Measurements from ENCODE around the gene TMEM9. TPM values are rescaled to one million over a fixed set of nuclear protein-coding genes. Genes with fewer than 3 reads are reported as not detected.

Gene TMEM9
- total RNA-seq, 1 experiment from 2014 or later = 50.2 TPM

GRCh38 chr1:201128476-201128875, 25.8 kb downstream of the TMEM9 start:
- Histone ChIP-seq H3K4me1 (ENCODE audit: control insufficient read depth, insufficient read depth, low read length) (peaks cover 5% of the 10 kb centered on the region), H3K27ac (ENCODE audit: low read length) (no peak overlapping the region), H3K4me3 (ENCODE audit: low read depth in 2 of 2, low read length in 2 of 2) (no peak overlapping the region), H3K9me3 (ENCODE audit: control insufficient read depth, insufficient read depth, low read depth, low read length) (no peaks in the 10 kb centered on the region), H3K36me3 (ENCODE audit: control insufficient read depth, insufficient read depth, low read length) (no peaks in the 10 kb centered on the region), H3K27me3 (ENCODE audit: control insufficient read depth, insufficient read depth, low read length) (peaks cover 3% of the 10 kb centered on the region; the same call in 1 of the 2 replicates)
- ChIA-PET CTCF (interaction anchor here (1.0 kb wide), 1 partner anchor 9 kb away, joined by 5 read pairs; no protein-coding TSS in a partner anchor), POLR2A (no interaction called here)
- no peak for DNase-seq (ENCODE audit: low read depth, low spot score)
- intact Hi-C loops (cut with micrococcal nuclease; ENCODE audit: unreplicated experiment) (no loop called here), in situ Hi-C loops (cut with HindIII; ENCODE audit: low pct_unique_long_range_greater_than_20kb, low sequenced_read_pairs) (no loop called here)
- BruUV-seq (replicated peaks) = no TSS peak
- no peak for ATAC-seq
- TF ChIP-seq TCF7L2 (IDR thresholded peaks at IDR 0.05; ENCODE audit: low read depth, low read length) (no peak), SIN3A (IDR thresholded peaks at IDR 0.05; ENCODE audit: borderline replicate concordance, insufficient read depth, low read depth, low read length) (no peak), POLR2AphosphoS5 (IDR thresholded peaks at IDR 0.05; ENCODE audit: low read depth, low read length) (no peak)
- TF ChIP-seq, protein P1, sequence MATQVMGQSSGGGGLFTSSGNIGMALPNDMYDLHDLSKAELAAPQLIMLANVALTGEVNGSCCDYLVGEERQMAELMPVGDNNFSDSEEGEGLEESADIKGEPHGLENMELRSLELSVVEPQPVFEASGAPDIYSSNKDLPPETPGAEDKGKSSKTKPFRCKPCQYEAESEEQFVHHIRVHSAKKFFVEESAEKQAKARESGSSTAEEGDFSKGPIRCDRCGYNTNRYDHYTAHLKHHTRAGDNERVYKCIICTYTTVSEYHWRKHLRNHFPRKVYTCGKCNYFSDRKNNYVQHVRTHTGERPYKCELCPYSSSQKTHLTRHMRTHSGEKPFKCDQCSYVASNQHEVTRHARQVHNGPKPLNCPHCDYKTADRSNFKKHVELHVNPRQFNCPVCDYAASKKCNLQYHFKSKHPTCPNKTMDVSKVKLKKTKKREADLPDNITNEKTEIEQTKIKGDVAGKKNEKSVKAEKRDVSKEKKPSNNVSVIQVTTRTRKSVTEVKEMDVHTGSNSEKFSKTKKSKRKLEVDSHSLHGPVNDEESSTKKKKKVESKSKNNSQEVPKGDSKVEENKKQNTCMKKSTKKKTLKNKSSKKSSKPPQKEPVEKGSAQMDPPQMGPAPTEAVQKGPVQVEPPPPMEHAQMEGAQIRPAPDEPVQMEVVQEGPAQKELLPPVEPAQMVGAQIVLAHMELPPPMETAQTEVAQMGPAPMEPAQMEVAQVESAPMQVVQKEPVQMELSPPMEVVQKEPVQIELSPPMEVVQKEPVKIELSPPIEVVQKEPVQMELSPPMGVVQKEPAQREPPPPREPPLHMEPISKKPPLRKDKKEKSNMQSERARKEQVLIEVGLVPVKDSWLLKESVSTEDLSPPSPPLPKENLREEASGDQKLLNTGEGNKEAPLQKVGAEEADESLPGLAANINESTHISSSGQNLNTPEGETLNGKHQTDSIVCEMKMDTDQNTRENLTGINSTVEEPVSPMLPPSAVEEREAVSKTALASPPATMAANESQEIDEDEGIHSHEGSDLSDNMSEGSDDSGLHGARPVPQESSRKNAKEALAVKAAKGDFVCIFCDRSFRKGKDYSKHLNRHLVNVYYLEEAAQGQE (IDR thresholded peaks at IDR 0.05; ENCODE audit: insufficient read depth in 1 of 2, low read depth in 2 of 2, low read length in 1 of 2) = no peak
- TF ChIP-seq, protein P2, sequence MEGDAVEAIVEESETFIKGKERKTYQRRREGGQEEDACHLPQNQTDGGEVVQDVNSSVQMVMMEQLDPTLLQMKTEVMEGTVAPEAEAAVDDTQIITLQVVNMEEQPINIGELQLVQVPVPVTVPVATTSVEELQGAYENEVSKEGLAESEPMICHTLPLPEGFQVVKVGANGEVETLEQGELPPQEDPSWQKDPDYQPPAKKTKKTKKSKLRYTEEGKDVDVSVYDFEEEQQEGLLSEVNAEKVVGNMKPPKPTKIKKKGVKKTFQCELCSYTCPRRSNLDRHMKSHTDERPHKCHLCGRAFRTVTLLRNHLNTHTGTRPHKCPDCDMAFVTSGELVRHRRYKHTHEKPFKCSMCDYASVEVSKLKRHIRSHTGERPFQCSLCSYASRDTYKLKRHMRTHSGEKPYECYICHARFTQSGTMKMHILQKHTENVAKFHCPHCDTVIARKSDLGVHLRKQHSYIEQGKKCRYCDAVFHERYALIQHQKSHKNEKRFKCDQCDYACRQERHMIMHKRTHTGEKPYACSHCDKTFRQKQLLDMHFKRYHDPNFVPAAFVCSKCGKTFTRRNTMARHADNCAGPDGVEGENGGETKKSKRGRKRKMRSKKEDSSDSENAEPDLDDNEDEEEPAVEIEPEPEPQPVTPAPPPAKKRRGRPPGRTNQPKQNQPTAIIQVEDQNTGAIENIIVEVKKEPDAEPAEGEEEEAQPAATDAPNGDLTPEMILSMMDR (IDR thresholded peaks at IDR 0.05) = no peak

GRCh38 chr1:201127755-201128455, 26.4 kb downstream of the TMEM9 start:
- POLR2A ChIA-PET = no interaction called here
- in situ Hi-C loops (cut with HindIII; ENCODE audit: low pct_unique_long_range_greater_than_20kb, low sequenced_read_pairs) = no loop called here
- intact Hi-C loops (cut with micrococcal nuclease; ENCODE audit: unreplicated experiment) = no loop called here

More at GRCh38 chr1:201127755-201128455, 26.4 kb downstream of the TMEM9 start:
- Histone ChIP-seq H3K36me3 (ENCODE audit: control insufficient read depth, insufficient read depth, low read length) (no peaks in the 10 kb centered on the region), H3K27ac (ENCODE audit: low read length) (no peak overlapping the region), H3K27me3 (ENCODE audit: control insufficient read depth, insufficient read depth, low read length) (peaks cover 5% of the 10 kb centered on the region), H3K4me3 (ENCODE audit: low read depth in 2 of 2, low read length in 2 of 2) (no peak overlapping the region), H3K4me1 (ENCODE audit: control insufficient read depth, insufficient read depth, low read length) (peaks cover 5% of the 10 kb centered on the region), H3K9me3 (ENCODE audit: control insufficient read depth, insufficient read depth, low read depth, low read length) (no peaks in the 10 kb centered on the region)
- CTCF ChIA-PET = interaction anchor here (1.0 kb wide), 1 partner anchor 9 kb away, joined by 5 read pairs; no protein-coding TSS in a partner anchor
- ATAC-seq (no peak), DNase-seq (ENCODE audit: low read depth, low spot score) (no peak)
- BruUV-seq (replicated peaks) = no TSS peak
- TF ChIP-seq, protein P2 (IDR thresholded peaks at IDR 0.05) = no peak
- TF ChIP-seq, protein P1 (IDR thresholded peaks at IDR 0.05; ENCODE audit: insufficient read depth in 1 of 2, low read depth in 2 of 2, low read length in 1 of 2) = no peak
- TF ChIP-seq SIN3A (IDR thresholded peaks at IDR 0.05; ENCODE audit: borderline replicate concordance, insufficient read depth, low read depth, low read length) (no peak), TCF7L2 (IDR thresholded peaks at IDR 0.05; ENCODE audit: low read depth, low read length) (no peak), POLR2AphosphoS5 (IDR thresholded peaks at IDR 0.05; ENCODE audit: low read depth, low read length) (no peak)
